Sciatic nerve (tissue), 2 donors: ENCODE data around the gene LRCH4. TPM values are rescaled to one million over a fixed set of nuclear protein-coding genes. Genes with fewer than 3 reads are reported as not detected.
"Not testable (repeated sequence)": the region's sequence is repeated elsewhere in the genome, so short reads cannot be mapped to it uniquely, and the experiment has no call there.

Experiments
- ATAC-seq: fragments of 200-7000 bp; cut with Tn5 transposase; one replicate; pipeline ENCODE4 v1.9.1; 2020; ENCODE audit warnings: mild to moderate bottlenecking, moderate library complexity
- DNase-seq: peaks from one replicate; pipeline ENCODE4 v3.0.0-alpha.2; 2020; ENCODE audit warnings: low spot score
- intact Hi-C: fragments of 100-400 bp; cut with DNase I; formaldehyde crosslinking; loops from one replicate; pipeline ENCODE4 v1.14.2; 2022
- total RNA-seq: library from RNA; stranded (reverse); fragmentation: NEBNext Ultra II Directional; extraction: Animal tissue kit (Norgen Biotek cat#: 25700); gene quantifications from one replicate; pipeline ENCODE4 v1.2.1, GENCODE V29; 2021
- donor health status: DM: no; HTN: no; CAD: no.
- donor health status: DM: no; HTN: no; CAD: no.

The LRCH4 gene
- total RNA-seq, 1 donor from 2014 or later = 75.7 TPM

DNA sequence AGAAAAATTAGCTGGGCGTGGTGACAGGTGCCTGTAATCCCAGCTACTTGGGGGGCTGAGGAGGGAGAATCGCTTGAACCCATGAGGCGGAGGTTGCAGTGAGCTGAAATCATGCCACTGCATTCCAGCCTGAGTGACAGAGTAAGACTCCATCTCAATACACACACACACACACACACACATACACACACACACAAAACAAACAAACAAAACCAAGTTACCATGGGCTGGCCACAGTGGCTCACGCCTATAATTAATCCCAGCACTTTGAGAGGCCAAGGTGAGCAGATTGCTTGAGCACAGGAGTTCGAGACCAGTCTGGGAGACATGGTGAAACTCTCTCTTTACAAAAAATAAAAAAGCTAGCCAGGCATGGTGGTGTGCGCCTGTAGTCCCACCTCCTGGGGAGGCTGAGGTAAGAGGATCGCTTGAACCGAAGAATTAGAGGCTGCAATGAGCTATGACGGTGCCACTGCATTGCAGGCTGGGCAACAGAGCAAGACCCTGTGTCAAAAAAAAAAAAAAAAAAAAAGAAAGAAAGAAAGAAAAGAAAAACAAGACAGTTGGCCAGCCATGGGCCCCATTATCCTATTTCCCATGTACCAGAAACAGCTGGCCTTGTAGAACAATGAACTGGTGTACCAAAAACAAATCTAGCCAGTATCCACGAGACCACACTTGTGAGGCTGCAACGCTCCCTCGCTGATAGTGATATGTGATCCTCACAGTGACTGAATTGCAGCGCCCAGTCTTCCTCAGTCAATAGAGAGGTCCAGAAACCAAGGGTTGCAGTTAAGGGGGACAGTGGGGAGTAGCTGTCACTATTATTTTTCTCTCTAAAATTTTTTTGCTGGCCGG lies 53.5 kb downstream of the LRCH4 start:
- intact Hi-C loops = no loop called here
- ATAC-seq = no peak
- DNase-seq = no peak

- ATAC-seq, intact Hi-C loops, DNase-seq: not testable (repeated sequence)
Observed at GRCh38 chr7:100528108-100528866, 57.6 kb downstream of the LRCH4 start.

Other genes with a start within 250 kb of the LRCH4 start
- 46.3 TPM for gene PILRB, start 228.0 kb downstream of the LRCH4 start, total RNA-seq
- 14.6 TPM for gene PILRA, start 212.6 kb downstream of the LRCH4 start, total RNA-seq
- gene ZCWPW1, start 157.4 kb downstream of the LRCH4 start, total RNA-seq = 8.0 TPM
- 37.0 TPM for gene MEPCE, start 156.3 kb downstream of the LRCH4 start, total RNA-seq
- gene PPP1R35, start 149.6 kb downstream of the LRCH4 start, total RNA-seq = 25.3 TPM
- 3.6 TPM for gene SPACDR, start 121.9 kb downstream of the LRCH4 start, total RNA-seq
- gene TSC22D4, start 106.9 kb downstream of the LRCH4 start, total RNA-seq = 148 TPM
- gene NYAP1, start 102.2 kb downstream of the LRCH4 start, total RNA-seq = 9.1 TPM
- 30.6 TPM for gene AGFG2, start 46.9 kb downstream of the LRCH4 start, total RNA-seq
- 13.6 TPM for gene SAP25, start 12.2 kb downstream of the LRCH4 start, total RNA-seq
- gene FBXO24, start 199 bp upstream of the LRCH4 start, total RNA-seq = 1.2 TPM
- 138 TPM for gene PCOLCE, start 16.2 kb upstream of the LRCH4 start, total RNA-seq
- gene MOSPD3, start 26.4 kb upstream of the LRCH4 start, total RNA-seq = 23.0 TPM
- 1.2 TPM for gene TFR2, start 55.4 kb upstream of the LRCH4 start, total RNA-seq
- gene ACTL6B, start 70.3 kb upstream of the LRCH4 start, total RNA-seq = not detected
- gene GNB2, start 87.6 kb upstream of the LRCH4 start, total RNA-seq = 179 TPM
- gene GIGYF1, start 108.1 kb upstream of the LRCH4 start, total RNA-seq = 58.8 TPM
- 16.6 TPM for gene POP7, start 120.0 kb upstream of the LRCH4 start, total RNA-seq
- not detected for gene EPO, start 134.3 kb upstream of the LRCH4 start, total RNA-seq
- gene ZAN, start 147.5 kb upstream of the LRCH4 start, total RNA-seq = not detected
- 49.5 TPM for gene EPHB4, start 241.4 kb upstream of the LRCH4 start, total RNA-seq